SHP77 treated with DMSO at 0.1 percent for 48 hours (cell line): ENCODE results near the gene MAP1A.
"Not testable (repeated sequence)": the region's sequence is repeated elsewhere in the genome, so short reads cannot be mapped to it uniquely, and the experiment has no call there.

Experiments
- DNase-seq: peaks from one replicate; lab custom pipeline; 2025; lab: John Stamatoyannopoulos, UW

Gene MAP1A

DNA sequence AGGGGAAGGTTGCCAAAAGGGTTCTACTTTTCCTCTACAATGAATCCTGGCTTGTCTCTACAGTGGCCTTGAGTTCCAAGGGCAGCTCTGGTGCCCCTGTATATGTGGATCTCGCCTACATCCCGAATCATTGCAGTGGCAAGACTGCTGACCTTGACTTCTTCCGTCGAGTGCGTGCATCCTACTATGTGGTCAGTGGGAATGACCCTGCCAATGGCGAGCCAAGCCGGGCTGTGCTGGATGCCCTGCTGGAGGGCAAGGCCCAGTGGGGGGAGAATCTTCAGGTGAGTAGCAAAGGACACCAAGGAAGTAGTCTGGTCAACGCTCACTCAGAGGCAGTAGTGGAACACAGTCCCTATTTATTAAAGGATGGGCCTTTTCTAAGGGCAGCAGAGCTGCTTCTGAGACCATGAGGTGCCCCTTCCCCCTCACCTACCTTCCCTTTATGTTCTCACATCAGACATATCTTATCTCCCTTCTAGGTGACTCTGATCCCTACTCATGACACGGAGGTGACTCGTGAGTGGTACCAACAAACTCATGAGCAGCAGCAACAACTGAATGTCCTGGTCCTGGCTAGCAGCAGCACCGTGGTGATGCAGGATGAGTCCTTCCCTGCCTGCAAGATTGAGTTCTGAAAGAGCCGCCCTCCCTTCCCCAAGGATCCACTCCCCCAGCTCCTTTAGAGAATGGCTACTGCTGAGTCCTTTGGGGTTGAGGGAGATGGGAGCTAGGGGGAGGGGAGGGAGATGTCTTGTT, 12.4 kb downstream of the MAP1A start:
- no peak for DNase-seq

DNA sequence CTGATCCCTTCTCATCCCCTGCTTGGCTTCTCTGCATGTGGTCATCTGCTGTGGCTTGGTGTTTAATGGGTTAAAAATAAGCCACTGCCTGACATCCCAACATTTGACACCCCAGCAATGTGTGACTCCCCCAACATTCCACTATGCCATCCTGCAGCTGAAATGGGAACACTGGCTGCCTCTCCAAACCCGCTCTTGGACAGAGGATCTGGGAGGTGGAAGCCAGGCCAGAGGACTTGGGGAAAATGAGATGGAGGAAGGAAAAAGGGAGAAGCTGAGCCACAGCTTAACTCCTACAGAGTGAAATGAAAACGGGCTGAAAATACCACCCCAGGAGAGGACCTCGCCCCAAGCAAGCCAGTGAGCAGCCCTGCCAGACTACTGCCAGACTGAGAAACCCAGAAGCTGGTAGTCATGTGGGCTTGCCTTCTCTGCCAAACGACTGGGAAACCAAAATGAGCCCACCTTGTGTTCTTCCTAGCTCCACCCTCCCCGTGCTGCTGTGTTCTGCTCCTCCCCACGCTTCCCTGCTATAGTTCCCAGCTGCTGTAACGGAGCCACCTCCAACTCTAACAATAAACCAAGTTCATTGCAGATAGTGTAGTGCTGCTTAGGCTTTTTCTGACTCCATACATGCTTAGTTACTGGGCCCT, 13.7 kb downstream of the MAP1A start:
- no peak for DNase-seq

DNA sequence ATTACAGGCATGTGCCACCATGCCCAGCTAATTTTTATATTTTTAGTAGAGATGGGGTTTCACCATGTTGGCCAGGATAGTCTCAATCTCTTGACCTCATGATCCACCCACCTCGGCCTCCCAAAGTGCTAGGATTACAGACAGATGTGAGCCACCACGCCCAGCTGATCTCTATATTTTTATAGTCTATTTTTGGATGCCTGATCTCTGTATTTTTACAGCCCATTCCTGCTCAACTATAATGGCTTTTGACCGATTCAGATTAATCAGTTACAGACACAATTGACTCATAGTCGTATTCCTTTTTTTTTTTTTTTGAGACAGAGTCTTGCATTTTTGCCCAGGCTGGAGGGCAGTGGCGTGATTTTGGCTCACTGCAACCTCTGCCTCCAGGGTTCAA, 15.4 kb downstream of the MAP1A start:
- DNase-seq, result not testable (repeated sequence)

DNA sequence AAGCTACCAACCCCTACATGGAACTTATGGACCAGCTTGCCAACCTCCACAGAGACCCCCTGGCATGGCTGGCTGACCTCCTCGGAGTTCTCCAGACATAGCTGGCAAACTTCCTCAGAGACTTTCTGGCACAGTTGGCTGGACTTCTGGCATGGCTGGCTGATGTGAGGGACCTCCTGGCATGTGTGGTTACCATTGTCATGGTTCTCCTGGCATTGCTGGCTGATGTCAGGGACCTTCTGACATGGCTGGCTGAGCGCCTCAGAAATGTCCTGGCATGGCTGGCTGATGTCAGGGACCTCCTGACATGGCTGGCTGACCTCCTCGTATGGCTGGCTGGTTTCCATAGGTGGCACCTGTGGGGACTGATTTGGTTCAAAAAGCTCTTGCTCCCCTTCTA, 17.5 kb downstream of the MAP1A start:
- DNase-seq, result no peak

DNA sequence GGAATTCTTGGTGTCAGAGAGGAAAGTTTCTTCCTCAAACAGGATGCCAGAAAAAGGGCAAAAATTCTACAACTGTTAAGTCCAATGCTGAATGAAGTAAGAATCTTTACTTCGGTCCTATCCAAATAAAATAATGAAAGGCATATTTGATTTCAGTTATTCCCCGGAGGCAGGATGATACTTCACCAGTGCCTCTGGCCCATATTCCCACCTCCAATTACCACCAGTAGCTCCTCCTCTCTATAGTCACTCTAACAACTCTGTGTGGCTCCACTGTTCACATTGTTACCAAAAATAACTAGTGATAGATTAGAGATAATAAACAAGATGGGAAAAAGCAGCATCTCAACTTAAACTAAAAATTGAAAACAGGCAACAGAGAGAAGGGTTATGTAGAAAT, 20.7 kb downstream of the MAP1A start:
- no peak for DNase-seq

DNA sequence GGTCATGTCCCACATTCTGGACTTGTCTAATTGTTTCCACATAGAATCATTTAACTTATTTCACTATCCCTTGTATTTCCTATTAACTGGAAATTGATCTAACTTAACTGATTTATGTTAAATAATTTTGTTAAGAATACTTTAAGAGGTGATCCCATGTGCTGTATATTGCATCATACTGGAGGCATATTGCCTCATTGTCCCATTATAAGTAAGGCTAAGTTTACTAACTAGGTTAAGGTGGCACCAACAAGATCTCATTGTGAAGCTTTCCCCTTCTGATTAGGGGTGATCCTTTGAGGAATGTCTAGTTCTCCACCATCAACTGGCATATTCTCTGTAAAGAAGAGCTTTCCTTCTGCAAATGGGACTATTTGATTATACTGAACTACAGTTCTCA, 24.4 kb downstream of the MAP1A start:
- no peak for DNase-seq

DNA sequence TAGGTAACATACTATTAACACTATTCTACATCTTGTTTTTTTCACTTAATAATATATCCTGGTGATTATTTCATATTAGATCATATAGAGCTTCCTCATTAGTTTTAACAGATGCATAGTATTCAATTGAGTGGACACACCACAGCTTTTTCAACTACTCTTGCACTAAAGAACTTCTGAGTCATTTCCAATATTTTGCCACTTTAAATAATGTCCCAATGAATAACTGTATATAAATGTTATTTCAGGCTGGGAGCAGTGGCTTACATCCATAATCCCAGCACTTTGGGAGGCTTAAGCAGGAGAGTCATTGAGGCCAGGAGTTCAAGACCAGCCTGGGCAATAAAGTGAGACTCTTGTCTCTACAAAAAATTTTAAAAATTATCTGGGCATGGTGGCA, 26.9 kb downstream of the MAP1A start:
- DNase-seq, result no peak

DNA sequence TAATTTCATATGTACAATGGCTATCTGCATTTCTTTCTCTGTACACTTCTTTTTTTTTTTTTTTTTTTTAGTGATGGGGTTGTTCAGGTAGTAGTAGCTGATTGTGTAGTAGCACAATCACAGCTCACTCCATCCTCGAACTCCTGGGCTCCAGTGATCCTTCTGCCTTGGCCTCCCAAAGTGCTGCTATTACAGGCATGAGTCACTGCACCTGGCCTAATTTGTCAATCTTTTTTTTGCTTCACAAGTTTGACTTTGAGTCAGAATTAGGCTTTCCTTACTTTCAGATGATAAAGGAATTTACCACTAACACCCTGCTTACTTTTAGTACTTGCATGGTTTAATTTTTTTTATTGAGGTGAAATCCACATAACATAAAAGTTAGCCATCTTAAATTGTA, 28.0 kb downstream of the MAP1A start:
- DNase-seq, result no peak

DNA sequence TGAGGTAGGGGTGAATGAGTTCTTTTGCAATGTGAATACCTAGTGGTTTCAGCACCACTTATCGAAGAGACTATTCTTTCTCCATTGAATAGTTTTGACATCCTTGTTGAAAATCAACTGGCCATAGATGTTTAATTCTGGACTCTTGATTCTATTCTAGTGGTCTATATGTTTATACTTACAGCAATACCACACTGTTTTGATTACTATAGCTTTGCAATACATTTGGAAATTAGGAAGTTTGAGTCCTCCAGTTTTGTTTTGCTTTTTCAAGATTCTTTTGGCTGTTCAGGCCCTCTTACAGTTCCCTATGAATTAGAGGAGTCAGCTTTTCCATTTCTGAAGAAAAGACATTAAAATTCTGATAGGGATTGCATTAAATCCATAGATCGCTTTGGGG, 30.1 kb downstream of the MAP1A start:
- DNase-seq, result no peak

DNA sequence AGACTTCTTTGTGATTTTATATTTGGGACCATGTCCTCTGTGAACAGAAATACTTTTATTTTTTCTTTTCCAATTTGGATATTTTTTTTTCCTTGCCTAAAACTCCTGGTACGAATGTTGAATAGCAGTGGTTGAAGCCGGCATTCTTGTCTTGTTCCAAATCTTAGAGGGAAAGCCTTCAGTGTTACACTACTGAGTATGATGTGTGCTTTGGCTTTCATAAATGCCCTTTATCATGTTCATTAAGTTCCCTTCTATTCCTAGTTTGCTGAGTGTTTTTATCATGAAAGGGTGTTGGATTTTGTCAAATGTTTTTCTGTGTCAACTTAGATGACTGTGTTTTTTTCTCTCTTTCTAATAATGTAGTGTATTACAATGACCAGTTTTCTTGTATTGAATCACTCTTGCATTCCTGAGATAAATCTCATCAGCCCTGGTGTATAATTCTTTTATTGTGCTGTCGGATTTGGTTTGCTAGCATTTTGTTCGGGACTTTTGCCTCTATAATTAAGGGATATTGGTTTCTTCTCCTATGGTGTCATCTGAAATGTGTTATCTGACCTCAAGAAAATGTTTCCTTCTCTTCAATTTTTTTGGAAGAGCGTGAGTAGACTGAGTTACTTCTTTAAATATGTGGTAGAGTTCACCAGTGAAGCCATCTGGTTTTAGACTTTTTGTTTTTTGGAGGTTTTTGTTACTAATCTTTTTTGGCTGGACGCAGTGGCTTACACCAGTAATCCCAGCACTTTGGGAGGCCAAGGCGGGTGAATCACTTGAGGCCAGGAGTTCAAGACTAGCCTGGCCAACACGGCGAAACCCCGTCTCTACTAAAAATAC, 33.3 kb downstream of the MAP1A start:
- no peak for DNase-seq

DNA sequence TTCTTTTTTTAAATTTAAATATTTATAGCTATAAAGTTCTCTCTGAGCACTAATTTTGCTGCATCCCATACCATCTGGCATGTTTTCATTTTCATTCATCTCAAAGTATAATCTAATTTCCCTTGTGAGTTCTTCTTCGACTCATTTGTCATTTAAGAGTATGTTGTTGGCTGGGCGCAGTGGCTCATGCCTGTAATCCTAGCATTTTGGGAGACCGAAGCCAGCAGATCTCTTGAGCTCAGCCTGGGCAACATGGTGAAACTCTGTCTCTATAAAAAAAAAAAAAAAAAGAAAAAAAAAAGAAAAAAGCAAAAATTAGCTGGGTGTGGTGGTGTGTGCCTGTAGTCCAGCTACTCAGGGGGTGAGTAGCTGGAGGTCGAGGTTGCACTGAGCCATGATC, 34.8 kb downstream of the MAP1A start:
- DNase-seq, result no peak

DNA sequence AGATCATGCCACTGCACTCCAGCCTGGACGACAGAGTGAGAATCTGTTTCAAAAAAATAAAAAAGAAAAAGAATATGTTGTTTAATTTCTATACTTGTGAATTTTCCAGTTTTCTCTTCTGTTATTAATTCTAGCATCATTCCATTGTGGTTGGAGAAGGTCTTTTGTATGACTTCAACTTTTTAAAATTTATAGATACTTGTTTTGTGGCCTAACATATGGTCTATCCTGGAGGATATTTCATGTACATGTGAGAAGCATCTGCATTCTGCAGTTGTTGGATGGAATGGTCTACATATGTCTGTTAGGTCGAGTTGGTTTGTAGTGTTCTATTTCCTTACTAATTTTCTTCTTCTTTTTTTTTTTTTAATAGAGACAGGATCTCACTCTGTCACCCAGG, 35.6 kb downstream of the MAP1A start:
- DNase-seq, result no peak

DNA sequence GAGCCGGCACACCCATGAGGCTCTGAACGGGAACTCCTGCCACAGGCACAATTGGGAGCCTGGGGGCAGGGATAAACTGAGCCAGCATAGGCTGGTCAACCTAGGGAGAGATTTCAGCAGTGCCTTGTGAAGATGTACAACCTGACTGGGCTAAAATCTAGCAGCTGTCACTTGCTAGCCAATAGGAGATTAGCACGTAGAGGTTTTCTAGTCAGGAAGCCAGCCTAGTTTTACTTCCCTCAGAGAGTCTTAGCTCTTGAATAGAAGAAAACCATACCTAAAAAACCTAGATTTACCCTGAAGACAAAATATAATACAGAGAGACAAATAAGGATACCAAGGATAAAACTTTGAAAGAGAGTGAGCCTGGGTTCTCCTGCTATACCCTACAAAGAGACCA, 45.3 kb downstream of the MAP1A start:
- not testable (repeated sequence) for DNase-seq

DNA sequence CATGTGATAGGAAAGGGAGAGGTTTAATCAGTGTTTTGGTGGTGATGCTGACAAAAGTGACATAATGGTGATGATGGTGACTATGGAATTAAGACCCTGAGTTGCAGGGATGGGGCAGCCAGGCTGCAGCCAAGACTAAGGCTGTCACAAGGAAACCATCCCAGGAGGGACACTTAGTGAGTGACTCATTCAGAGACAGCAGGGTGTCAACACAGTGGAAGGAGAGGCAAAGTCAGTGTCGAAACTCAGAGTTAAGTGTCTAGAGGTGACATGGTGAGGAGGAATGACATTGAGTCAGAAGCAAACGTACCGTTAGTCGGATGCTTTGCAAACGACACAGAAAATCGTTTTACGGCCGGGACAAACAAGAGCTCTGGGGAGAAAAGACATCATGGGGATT, 46.4 kb downstream of the MAP1A start:
- not testable (repeated sequence) for DNase-seq

DNA sequence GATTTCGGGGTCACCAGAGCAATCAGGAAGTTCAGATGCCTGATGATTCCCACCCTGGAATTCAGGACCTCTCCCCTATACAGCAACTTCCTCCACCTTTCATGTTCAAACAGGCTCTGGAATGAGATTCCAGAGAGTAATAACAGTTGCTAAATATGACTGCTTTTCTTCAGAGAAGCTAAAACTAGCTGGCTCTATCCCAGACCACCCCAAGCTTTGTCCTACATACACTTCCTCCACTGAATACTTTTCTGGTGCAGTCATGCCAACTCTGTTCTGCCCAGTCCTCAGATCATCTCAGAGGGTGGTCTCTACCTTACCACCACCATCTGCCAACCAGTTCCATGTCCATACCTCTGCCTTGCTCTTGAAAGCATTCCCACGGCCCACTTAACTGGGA, 49.2 kb downstream of the MAP1A start:
- DNase-seq, result not testable (repeated sequence)

DNA sequence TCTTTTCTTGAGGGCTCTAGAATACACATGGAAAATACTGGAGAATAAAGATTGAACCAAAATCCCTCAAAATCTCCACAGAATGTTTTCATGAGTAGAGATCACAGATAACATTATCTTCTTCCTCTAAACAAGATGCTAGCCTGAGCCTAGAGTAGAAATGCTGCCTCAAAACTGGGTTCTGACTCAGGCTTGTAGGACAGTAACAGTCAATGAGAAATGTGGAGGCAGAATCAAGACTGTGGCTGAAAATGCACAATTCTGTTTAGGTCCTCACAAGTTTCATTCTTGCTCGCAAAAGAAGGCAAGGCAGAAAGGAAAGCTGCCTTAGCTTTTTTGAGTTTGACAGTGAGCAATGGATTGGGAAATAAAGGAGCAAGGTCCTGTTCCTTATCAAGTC, 57.2 kb downstream of the MAP1A start:
- not testable (repeated sequence) for DNase-seq
